NB4 (cell line): ENCODE results near the gene CREBRF.

Source experiments
- MYC ChIP-seq: IDR thresholded peaks from 2 replicates; pipeline ENCODE4 v1.6.1; 2011; ENCODE audit warnings: low read depth, low read length
- TF ChIP-seq, protein P1 (sequence below): IDR thresholded peaks from one replicate; pipeline ENCODE4 v1.5.1; 2012; ENCODE audit warnings: low read depth, low read length

DNA sequence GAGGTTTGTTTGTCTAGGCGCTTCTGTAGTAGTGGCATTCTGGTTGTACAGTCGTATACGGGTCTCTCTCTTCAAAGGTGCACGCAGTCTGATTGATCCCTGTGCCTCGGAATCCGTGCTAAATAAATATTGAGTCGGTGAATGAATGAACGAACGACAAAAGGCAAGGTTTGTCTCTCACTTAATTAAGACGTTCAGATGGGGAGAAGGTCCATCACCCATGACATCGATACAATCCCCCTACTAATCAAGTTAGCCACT is 500 bp upstream of the CREBRF start:
- TF ChIP-seq, protein P1, sequence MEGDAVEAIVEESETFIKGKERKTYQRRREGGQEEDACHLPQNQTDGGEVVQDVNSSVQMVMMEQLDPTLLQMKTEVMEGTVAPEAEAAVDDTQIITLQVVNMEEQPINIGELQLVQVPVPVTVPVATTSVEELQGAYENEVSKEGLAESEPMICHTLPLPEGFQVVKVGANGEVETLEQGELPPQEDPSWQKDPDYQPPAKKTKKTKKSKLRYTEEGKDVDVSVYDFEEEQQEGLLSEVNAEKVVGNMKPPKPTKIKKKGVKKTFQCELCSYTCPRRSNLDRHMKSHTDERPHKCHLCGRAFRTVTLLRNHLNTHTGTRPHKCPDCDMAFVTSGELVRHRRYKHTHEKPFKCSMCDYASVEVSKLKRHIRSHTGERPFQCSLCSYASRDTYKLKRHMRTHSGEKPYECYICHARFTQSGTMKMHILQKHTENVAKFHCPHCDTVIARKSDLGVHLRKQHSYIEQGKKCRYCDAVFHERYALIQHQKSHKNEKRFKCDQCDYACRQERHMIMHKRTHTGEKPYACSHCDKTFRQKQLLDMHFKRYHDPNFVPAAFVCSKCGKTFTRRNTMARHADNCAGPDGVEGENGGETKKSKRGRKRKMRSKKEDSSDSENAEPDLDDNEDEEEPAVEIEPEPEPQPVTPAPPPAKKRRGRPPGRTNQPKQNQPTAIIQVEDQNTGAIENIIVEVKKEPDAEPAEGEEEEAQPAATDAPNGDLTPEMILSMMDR: no peak
- no peak for TF ChIP-seq MYC
